Stimulated activated naive CD4-positive, alpha-beta T cell (primary cell): ENCODE results near the gene ULK4.
A peak's percentile ranks its signal among the peaks of the same experiment; 100 is the strongest.
"Not testable (repeated sequence)": the region's sequence is repeated elsewhere in the genome, so short reads cannot be mapped to it uniquely, and the experiment has no call there.

Experiments used
- DNase-seq, 6 experiments: peaks; one replicate each; lab custom pipeline; 2025; lab: John Stamatoyannopoulos, UW

The ULK4 gene

DNA sequence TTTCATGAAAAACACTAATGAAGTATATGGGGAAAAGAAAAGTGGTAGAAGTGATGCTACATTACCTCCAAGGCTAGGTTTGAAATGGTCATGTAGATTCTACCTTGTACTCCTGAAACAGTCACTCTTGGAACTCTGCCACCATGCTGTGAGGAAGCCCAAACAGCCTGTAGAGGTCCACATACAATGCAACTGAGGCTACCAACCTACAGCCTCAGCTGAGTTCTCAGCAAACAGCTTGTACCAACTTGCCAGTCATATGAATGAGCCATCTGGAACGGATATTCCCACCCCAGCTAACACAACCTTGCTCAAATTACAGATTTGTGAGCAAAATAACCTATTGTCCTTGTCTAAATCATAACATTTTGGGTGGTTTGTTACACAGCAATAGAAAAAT, 193.5 kb downstream of the ULK4 start:
- DNase-seq = no peak

DNA sequence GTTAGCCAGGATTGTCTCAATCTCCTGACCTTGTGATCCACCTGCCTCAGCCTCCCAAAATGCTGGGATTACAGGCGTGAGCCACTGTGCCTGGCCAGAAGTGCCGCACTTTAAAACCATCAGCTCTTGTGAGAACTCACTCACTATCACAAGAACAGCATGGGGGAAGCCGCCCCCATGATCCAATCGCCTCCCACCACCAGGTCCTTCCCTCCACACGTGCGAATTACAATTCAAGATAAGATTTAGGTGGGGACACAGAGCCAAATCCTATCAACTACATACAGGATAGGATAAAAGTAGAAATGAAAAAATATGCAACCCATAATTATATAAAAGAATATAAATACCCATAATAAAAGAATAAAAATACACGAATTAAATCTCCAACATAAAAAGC, 199.0 kb downstream of the ULK4 start:
- not testable (repeated sequence) for DNase-seq

DNA sequence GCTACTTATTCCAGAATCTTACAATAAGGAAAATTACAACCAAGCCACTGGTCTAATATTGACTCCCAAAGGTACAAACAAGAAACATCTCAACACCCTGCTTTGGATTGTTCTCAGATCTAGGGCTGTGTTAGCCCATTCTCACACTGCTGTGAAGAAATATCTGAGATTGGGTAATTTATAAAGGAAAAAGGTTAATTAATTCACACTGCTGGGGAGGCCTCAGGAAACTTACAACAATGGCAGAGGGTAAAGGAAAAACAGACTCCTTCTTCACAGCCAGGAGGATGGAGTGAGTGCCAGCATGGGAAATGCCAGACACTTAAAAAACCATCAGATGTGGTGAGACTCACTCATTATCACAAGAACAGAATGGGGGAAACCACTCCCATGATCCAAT, 208.3 kb downstream of the ULK4 start:
- no peak for DNase-seq

DNA sequence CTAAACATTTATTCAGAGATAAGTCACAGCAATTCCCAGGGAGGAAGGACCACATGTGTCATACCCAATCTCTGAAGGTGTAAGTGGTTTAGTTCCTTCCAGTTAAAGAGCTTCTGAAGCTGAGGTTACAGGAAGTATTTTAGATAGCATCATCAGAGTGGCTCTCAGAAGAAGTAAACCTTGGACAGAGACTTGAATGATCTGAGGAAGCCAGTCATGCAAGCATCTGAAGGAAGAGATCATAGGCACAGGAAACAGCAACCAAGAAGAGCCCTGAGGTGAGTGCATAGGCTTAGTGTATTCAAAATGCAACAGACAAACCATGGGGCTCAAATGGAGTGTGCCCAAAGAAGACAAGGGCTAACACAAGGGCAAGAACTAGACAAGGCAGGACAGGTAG, 210.3 kb downstream of the ULK4 start:
- peak in 3 of 6 experiments; percentile 9 to 43 (median 13) for DNase-seq

DNA sequence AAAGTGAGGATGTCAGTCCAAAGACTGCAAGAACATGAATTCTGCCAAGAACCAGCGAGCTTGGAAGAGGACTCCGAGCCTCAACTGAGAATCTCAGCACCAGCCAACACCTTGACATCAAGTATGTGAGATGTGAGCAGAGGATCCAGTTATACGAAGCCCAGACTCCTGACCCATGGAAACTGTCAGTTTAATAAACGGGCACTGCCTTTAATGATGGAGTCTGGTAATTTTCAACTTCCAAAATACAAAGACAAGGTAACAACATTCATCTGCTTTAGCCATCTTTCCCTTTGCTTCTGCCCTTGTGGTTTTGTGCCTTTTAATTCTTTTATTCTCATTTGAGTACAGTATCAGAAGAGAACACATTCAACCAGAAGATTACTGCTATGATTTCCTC, 211.9 kb downstream of the ULK4 start:
- DNase-seq = no peak

DNA sequence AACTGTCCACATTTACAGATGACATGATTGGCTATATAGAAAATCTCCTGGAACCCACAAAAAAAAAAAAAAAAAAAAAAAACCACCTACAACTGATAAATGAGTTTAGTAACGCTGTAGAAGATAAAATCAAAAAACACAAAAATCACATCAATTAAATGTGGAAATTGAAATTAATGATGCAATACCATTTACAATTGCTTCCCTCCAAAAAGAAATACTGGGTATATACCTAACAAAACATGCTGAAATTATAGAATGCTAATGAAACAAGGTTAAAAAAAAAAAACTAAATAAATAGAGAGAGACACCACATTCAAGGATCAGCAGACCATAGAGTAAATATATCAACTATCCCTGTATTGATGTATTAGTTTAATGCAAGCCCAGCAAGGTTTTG, 215.7 kb downstream of the ULK4 start:
- no peak for DNase-seq

DNA sequence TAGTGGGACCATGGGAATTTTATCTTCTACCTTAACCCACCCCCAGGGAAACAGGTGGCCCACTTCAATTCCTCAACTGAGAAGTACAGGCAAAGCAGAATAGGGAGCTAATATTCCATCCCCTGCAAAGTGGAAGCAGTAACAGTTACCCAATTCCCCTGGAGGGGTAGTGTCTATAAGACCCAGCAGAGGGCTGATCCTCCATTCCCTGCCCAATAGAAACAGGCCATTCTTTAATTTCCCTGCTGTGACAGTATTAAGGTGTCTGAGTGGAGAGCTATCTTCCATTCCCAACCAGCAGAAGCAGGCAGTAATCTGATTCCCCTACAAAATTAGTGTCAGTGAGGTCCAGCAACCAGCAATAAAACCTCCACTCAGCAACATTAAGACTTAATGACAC, 219.8 kb downstream of the ULK4 start:
- no peak for DNase-seq

DNA sequence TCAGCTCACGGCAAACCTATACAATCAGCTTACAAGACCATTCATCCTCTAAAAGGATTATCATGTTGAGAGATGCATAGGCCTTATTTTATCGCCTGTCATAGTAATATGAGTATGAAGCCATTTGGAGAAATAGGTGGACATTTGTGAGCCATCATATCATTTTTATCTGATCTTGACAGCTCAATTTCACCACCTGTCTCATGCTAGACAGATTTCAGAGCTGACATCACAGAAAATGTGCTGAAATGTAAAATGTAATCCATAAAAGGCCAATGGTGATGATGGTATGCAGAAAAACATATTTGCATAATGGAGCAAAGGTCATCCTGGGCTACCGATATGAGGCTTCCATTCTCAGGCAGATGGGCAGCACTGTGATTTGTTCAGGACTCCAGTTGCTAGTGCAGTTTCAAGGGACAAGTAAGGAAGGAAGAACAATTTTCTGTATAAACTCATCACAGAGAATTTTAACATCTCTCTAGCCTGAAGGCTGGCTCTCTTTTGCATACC, 221.5 kb downstream of the ULK4 start:
- no peak for DNase-seq

DNA sequence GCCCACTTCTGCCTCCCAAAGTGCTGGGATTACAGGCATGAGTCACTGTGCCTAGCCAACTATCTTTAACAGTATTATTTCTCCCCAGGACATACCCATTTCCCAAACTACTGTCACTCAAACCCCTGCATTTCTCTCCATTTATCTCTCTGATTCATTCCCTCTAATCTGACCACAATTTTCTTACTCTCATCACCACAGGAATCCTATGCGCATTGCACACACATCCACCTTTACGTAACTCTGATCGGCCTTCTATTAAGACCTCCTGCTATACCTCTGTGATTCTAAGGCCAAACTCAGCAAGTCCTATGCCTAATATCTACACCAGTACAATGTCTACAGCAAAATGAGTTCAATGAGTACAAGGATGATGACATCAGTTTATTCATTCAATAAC, 235.0 kb downstream of the ULK4 start:
- no peak for DNase-seq

DNA sequence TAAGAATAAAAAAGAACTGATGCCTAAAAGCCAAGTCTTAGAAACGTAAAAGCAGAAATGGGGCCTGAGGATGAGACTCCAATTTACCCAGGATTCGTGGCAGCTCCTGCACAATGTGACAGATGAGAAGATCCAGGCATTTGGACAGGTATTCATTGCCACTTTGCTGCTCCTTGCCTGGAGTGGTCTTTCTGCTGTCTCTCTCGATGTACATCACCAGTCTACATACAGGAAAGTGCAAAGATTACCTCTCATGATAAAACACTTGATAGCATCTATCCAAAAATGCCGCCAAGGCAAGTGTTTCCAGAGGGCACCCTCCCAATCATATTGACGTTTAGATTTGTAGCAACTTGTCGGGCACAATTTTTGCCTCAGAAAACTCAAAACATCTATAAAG, 244.3 kb downstream of the ULK4 start:
- DNase-seq = no peak

DNA sequence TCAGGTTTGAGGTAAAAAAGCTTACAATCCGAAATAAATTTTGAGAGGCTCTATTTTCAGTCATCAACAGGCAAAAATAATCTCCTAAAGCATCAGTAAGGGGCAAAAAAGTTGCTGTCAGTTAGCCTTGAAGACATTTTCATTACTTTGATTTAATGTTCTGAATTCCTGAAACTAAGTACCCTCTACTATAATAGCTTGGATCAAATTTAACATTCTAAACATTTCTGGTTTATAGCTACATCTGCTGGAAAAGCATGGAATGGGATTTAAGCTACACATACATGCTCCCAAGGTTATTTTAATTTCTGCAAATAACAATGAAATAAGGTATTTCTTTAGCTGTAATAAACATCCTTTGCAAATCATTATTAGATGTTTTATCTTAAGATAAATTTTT, 245.4 kb downstream of the ULK4 start:
- DNase-seq = no peak

DNA sequence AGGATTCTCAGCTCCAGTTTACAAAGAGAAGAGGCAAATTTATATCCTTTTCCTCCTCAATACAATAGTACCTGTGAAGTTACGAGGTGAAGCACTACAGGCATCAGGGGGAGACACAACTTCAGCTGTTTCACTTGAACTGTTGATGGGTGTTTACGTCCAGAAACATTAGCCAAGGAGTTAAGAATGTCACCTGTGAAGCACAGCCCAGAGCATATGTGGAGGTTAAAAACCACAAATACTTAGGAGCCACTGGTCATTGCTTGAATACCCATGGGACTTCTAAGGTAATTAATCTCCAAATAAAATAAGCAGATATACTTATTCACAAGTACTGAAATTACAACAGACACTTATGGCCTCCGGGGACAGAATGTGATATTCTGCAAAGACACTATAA, 246.5 kb downstream of the ULK4 start:
- no peak for DNase-seq

DNA sequence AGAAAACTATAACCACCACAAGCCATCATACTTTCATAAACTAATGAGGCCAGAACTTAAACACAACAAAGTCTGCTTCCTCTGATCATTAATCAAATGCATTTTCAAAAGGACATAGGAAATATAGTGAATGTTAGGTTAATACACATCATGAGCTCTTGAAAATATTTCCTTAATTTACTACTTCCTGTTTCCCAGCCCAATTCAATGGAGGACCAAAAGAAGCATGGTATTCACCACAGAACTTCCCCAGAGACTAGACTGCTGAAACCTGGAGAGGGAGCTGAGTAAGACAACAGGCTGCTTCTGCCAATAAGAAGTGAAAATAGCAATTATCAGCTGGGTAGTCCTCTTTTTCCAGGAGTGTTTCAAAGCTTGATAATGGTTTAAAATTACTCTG, 250.3 kb downstream of the ULK4 start:
- no peak for DNase-seq

DNA sequence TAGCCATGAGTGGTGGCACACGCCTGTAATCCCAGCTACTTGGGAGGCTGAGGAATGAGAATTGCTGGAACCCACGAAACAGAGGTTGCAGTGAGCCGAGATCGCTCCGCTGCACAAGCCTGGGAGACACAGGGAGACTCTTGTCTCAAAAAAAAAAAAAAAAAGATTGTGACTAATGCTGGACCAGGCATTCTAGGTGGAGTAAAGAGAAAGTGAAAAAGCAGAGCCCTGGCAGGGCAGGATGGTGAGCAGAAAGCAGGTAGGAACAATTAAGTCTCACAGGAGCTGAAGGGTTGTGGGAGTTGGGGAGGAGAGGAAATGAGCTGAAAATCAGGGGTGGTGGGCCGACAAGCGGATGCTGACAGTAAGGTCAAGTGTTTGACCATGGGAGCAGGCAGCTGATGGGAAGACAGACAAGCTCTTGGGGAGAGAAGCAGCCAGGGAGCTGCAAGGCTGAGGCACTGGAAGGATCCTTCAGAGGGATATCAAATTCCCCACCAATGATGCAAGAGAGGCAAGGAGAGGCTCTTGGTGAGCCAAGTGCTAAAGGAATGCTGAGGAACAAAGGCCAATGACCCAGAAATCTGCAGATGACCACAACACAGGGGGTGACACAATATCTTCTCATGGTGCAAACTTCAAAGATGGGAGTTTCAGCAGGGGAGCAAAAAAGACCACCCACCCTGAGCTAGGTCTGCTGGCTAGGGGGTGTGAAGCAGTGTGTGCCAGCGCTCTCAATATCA, 251.1 kb downstream of the ULK4 start:
- no peak for DNase-seq

DNA sequence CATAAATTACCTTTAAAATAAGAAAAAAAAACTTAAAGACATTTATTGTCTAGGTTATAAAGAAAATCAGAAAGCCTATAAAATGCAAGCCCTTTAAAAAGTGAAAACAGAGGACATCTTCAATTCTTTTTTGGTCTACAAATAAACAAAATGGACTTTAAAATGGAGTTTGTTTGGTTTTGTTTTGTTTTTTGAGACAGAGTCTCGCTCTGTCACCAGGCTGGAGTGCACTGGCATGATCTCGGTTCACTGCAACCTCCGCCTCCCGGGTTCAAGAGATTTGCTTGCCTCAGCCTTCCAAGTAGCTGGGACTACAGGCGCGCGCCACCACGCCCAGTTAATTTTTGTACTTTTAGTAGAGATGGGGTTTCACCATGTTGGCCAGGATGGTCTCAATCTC, 252.7 kb downstream of the ULK4 start:
- not testable (repeated sequence) for DNase-seq

DNA sequence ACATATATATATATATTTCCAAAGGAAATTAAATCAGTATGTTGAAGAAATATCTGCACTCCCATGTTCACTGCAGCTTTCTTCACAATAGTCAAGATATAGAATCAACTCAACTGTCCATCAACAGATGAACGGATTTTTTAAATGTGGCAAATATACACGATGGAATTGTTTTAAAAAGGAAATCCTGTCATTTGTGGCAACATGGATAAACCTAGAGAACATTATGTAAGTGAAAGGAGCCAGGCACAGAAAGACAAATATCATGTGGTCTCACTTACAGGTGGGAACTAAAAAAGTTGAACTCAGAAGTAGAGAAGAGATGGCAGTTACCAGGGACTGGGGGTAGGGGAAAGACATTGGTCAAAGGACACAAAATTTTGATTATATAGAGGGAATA, 253.7 kb downstream of the ULK4 start:
- no peak for DNase-seq

DNA sequence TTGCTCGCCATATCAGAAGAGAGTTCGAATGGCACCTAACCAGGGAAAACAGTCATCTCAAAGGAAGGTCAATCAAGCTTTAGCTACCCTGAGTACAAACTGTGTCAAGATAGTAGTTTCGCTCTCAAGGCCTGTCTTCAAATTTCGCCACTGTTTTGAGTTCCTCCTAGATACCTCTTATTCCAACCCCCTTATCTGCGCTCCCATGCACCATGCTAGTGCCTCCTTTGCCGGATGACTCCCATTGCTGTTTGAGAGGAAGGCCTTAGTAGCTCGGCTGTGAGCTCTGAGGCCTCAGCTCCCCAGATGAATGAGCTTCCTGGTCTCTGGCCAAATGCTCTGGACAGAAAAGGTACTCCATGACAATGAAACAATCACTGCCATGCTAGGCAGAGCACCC, 256.0 kb downstream of the ULK4 start:
- DNase-seq = no peak

DNA sequence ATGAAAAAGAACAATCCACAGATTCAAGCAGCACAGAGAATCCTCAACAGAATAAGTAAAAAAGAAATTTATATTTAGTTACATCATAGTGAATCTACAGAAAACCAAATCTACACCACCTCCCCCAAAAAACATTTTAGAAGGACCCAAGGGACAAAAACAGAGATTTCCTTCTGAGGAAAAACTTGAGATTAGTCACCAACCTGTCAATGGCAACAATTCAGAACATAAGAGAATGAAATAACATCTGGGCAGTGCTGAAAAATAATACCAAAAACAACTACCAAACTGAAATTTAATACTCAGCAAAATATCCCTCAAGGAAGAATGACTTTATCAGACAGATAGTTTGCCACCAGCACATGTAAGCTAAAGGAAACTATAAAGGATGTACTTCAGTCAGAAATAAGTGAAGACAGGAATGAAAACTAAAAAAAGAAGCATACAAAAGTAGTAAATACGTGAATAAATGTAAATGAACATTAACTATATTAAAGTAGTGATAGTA, 260.7 kb downstream of the ULK4 start:
- DNase-seq = no peak

DNA sequence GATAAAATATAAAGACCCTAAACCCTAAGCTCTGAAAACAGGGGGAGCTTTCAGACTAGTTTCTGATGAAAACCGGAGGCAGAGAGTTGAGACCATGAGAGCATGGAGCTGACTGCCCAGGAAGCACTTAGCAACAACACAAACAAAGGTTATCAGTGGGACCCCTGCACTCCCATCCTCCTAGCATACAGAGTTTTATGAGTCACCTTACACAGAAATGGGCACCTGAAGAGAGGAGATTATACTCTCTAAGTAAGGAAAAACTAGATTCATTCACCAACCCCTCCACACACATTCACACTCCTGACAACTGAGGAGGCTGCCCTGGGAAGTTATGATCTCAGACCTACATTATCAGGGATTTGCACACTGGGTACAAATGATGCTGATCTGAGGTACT, 261.7 kb downstream of the ULK4 start:
- no peak for DNase-seq

DNA sequence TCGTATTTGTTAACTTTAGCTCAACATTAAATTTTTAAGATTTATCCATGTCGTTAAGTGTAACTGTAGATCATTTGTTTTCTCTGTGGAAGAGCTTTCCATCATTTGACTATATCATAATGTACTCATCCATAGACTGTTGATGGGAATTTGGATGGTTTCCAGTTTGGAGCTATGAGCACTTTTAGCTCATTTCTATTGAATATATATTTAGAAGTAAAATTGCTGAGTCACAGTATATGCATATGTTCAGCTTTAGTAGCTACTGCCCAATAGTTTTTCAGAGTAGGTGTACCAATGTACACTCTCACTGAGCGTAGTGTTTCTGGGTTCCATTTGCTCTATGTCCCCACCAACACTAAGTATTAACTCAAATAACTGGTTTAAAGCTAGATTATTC, 263.0 kb downstream of the ULK4 start:
- DNase-seq = no peak

DNA sequence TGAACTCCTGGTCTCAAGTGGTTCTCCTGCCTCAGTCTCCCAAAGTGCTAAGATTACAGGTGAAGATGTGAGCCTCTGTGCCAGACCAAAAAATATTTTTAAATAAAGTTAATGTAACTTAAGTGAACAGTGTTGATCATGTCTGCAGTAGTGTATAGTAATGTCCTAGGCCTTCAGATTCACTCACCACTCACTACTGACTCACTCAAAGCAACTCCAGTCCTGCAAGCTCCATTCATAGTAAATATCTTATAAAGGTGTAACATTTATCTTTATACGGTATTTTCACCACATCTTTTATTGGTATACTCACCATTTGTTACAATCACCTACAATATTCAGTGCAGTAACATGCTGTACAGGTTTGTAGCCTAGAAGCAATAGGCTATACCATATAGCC, 264.2 kb downstream of the ULK4 start:
- no peak for DNase-seq

DNA sequence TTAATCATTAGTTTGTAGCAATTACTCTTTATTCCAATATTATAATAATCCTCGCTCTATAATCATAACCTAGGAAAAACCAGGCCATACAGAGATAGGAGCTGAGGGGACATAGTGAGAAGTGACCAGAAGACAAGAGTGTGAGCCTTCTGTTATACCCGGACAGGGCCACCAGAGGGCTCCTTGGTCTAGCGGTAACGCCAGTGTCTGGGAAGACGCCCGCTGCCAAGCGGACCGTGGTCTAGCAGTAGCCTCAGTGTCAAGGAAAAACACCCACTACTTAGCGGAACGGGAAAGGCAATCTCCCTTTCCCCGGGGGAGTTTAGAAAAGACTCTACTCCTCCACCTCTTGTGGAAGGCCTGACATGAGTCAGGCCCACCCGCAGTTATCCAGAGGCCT, 266.1 kb downstream of the ULK4 start:
- DNase-seq = not testable (repeated sequence)

DNA sequence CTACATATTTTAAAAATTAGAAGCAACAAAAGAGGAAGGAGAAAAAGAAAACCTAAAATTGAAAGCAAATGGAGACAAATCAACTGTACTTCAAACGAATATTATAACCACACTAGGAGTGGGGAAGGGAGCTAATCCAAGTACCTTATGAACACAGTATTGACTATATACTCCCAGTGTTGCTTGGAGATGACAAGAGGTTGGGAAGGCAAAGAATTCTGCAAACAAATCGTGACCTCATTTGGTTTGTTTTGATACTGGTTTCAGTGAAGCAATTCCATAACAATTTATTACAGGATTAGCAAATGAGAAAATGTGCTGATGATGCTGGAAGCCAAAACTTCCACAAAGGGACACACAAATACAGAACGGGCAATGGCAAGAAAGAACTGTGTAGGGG, 268.1 kb downstream of the ULK4 start:
- DNase-seq = no peak
